IMR-90 (cell line): Measurements from ENCODE around the gene ADSS1. TPM values are rescaled to one million over a fixed set of nuclear protein-coding genes. Genes with fewer than 3 reads are reported as not detected.

Experiments used
- ATAC-seq: fragments of 200-7000 bp; cut with Tn5 transposase; 2 replicates; pipeline ENCODE4 v1.9.1; 2020; ENCODE audit warnings: low read depth, mild to moderate bottlenecking, moderate library complexity
- BruUV-seq: library from RNA; stranded (reverse); fragments of 400-500 nt; replicated peaks from 2 replicates; lab custom pipeline; 2021; lab: Mats Ljungman, UMichigan
- CTCF ChIA-PET: fragments of 300-600 bp; formaldehyde crosslinking; extraction: SDS; loops from one replicate; lab custom pipeline; 2021; ENCODE audit warnings: antibody characterized with exemption; lab: Yijun Ruan, JAX
- POLR2A ChIA-PET: fragments of 300-600 bp; sonication (Branson Sonifier 250); formaldehyde crosslinking; loops from one replicate; lab custom pipeline; 2022; ENCODE audit warnings: antibody characterized with exemption; ENCODE audit not compliant: unreplicated experiment; lab: Charles Lee
- DNase-seq: peaks from one replicate; pipeline ENCODE4 v3.0.0; 2013
- H2AFZ ChIP-seq: replicated peaks from 2 replicates; pipeline ENCODE3; 2013; ENCODE audit warnings: low read length, mild to moderate bottlenecking; ENCODE audit not compliant: poor library complexity
- H2AK5ac ChIP-seq: 2 replicates; pipeline ENCODE4 v1.6.1; 2013; ENCODE audit warnings: low read depth, low read length, inconsistent platforms
- H2AK9ac ChIP-seq: replicated peaks from 2 replicates; pipeline ENCODE3; 2013; ENCODE audit warnings: mild to moderate bottlenecking, low read depth, low read length, moderate library complexity; ENCODE audit not compliant: poor library complexity
- H2BK120ac ChIP-seq: 2 replicates; pipeline ENCODE4 v1.6.1; 2013; ENCODE audit warnings: low read depth, low read length, inconsistent platforms
- H2BK15ac ChIP-seq: 3 replicates; pipeline ENCODE4 v1.6.1; 2013; ENCODE audit warnings: low read depth, low read length, inconsistent platforms
- H2BK20ac ChIP-seq: 2 replicates; pipeline ENCODE4 v1.6.1; 2013; ENCODE audit warnings: low read depth, mild to moderate bottlenecking, inconsistent platforms, low read length, moderate library complexity
- H2BK5ac ChIP-seq: 2 replicates; pipeline ENCODE4 v1.6.1; 2013; ENCODE audit warnings: mild to moderate bottlenecking, low read depth, low read length, inconsistent platforms; ENCODE audit not compliant: poor library complexity, severe bottlenecking
- H3K14ac ChIP-seq: replicated peaks from 2 replicates; pipeline ENCODE4 v1.6.1; 2013; ENCODE audit warnings: low read depth, low read length, inconsistent platforms
- H3K18ac ChIP-seq: 2 replicates; pipeline ENCODE4 v1.6.1; 2013; ENCODE audit warnings: low read depth, low read length, control low read depth
- H3K23ac ChIP-seq: 2 replicates; pipeline ENCODE4 v1.6.1; 2013; ENCODE audit warnings: low read depth, low read length, inconsistent platforms
- H3K27ac ChIP-seq: 2 replicates; pipeline ENCODE4 v1.5.1; 2013; ENCODE audit warnings: mild to moderate bottlenecking, control low read depth, low read length; ENCODE audit not compliant: insufficient read depth
- H3K27me3 ChIP-seq: 2 replicates; pipeline ENCODE4 v1.6.1; 2013; ENCODE audit warnings: low read length; ENCODE audit not compliant: control insufficient read depth, insufficient read depth
- H3K36me3 ChIP-seq: 2 replicates; pipeline ENCODE4 v1.6.1; 2013; ENCODE audit warnings: low read length, mixed read lengths; ENCODE audit not compliant: control insufficient read depth, insufficient read depth
- H3K4ac ChIP-seq: 2 replicates; pipeline ENCODE4 v1.6.1; 2013; ENCODE audit warnings: low read depth, low read length, inconsistent platforms
- H3K4me1 ChIP-seq: 2 replicates; pipeline ENCODE4 v1.6.1; 2013; ENCODE audit warnings: low read length, mixed read lengths; ENCODE audit not compliant: control insufficient read depth, insufficient read depth
- H3K4me2 ChIP-seq: 2 replicates; pipeline ENCODE4 v1.6.1; 2013; ENCODE audit warnings: low read depth, mild to moderate bottlenecking, control low read depth, low read length, moderate library complexity
- H3K4me3 ChIP-seq: 2 replicates; pipeline ENCODE4 v1.5.1; 2013; ENCODE audit warnings: low read depth, mild to moderate bottlenecking, control low read depth, low read length, moderate library complexity; ENCODE audit not compliant: insufficient read depth
- H3K56ac ChIP-seq: 2 replicates; pipeline ENCODE4 v1.6.1; 2013; ENCODE audit warnings: low read length, inconsistent platforms; ENCODE audit not compliant: insufficient read depth; ENCODE audit errors: extremely low read depth
- H3K79me1 ChIP-seq, 2 experiments: 2 replicates each; pipeline ENCODE4 v1.6.1; 2013; ENCODE audit warnings: low read length in 2 of 2, inconsistent platforms in 1 of 2, low read depth in 1 of 2
- H3K9ac ChIP-seq: 2 replicates; pipeline ENCODE4 v1.6.1; 2013; ENCODE audit warnings: low read depth, low read length, control low read depth
- H3K9me1 ChIP-seq: 2 replicates; pipeline ENCODE4 v1.6.1; 2013; ENCODE audit warnings: low read length, inconsistent platforms; ENCODE audit not compliant: insufficient read depth
- H3K9me3 ChIP-seq: 2 replicates; pipeline ENCODE4 v1.6.1; 2013; ENCODE audit warnings: low read length; ENCODE audit not compliant: control insufficient read depth, insufficient read depth
- H4K20me1 ChIP-seq: 2 replicates; pipeline ENCODE4 v1.6.1; 2013; ENCODE audit warnings: low read length, inconsistent platforms; ENCODE audit not compliant: insufficient read depth
- H4K5ac ChIP-seq: 2 replicates; pipeline ENCODE4 v1.6.1; 2013; ENCODE audit warnings: mild to moderate bottlenecking, low read depth, low read length, control low read depth
- H4K8ac ChIP-seq, 2 experiments: 2 replicates each; pipeline ENCODE4 v1.6.1; 2013; ENCODE audit warnings: low read depth in 2 of 2, low read length in 2 of 2, control low read depth in 1 of 2, inconsistent platforms in 1 of 2
- H4K91ac ChIP-seq: 2 replicates; pipeline ENCODE4 v1.6.1; 2013; ENCODE audit warnings: low read depth, low read length, inconsistent platforms; ENCODE audit not compliant: insufficient read depth
- BHLHE40 ChIP-seq: fragments of 150-350 bp; IDR thresholded peaks from 2 replicates; pipeline ENCODE4 v1.6.1; 2016; ENCODE audit warnings: mild to moderate bottlenecking, low read depth, low read length
- ELK1 ChIP-seq: fragments of 150-350 bp; IDR thresholded peaks from 2 replicates; pipeline ENCODE4 v1.6.1; 2016; ENCODE audit warnings: low read depth, mild to moderate bottlenecking, low read length, moderate library complexity, borderline replicate concordance
- POLR2A ChIP-seq: IDR thresholded peaks from 2 replicates; pipeline ENCODE4 v1.6.1; 2012; ENCODE audit warnings: mild to moderate bottlenecking, low read depth, low read length
- RFX5 ChIP-seq: IDR thresholded peaks from 2 replicates; pipeline ENCODE4 v1.8.0; 2012; ENCODE audit warnings: low read depth, mild to moderate bottlenecking, low read length, moderate library complexity
- WGBS, 2 experiments: methylation state at CpG; one replicate each; pipeline versions ENCODE4 v1.1.5 to v1.1.7; 2013; ENCODE audit warnings: missing lambda C conversion rate in 2 of 2; ENCODE audit not compliant: insufficient read length in 1 of 2; ENCODE audit errors: extremely low coverage in 2 of 2; 5-methylcytosine and 5-hydroxymethylcytosine counted together
- dilution Hi-C: fragments of 300-500 bp; cut with HindIII; formaldehyde crosslinking; loops from one replicate; pipeline ENCODE4 v1.14.3; 2018; ENCODE audit warnings: low sequenced_read_pairs; ENCODE audit not compliant: unreplicated experiment
- in situ Hi-C: fragments of 300-500 bp; cut with MboI; formaldehyde crosslinking; loops from 3 replicates; pipeline ENCODE4 v1.14.3; 2019; ENCODE audit warnings: low sequenced_read_pairs, inconsistent platforms, mixed read lengths
- intact Hi-C: fragments of 100-400 bp; cut with micrococcal nuclease; formaldehyde crosslinking; loops from 2 replicates; pipeline ENCODE4 v1.10.0; 2022
- polyA plus RNA-seq, 3 experiments: library from polyadenylated mRNA; depleted of rRNA; stranded (reverse); fragments of >200 nt; gene quantifications; 2 replicates each; pipeline ENCODE4 v1.2.3, GENCODE V29; 2012; ENCODE audit warnings: low replicate concordance in 1 of 3
- total RNA-seq: library from RNA; depleted of rRNA; stranded (reverse); fragments of >200 nt; gene quantifications from 2 replicates; pipeline ENCODE4 v1.2.3, GENCODE V29; 2012

ADSS1 gene
- total and polyA plus RNA-seq, 2 of the 4 experiments (the other 2 are of a cell fraction), result 1.8 to 5.2 TPM

- dilution Hi-C loops, result no loop called here
- ATAC-seq, result no peak
- CTCF ChIA-PET, result no interaction called here
Observed at GRCh38 chr14:104734601-104734990, 10.6 kb downstream of the ADSS1 start.

More at GRCh38 chr14:104734601-104734990, 10.6 kb downstream of the ADSS1 start:
- Histone ChIP-seq H2AK9ac (no peak overlapping the region), H3K14ac (no peak overlapping the region), H3K4ac (no peak overlapping the region), H3K4me1 (peaks cover 15% of the 10 kb centered on the region), H3K18ac (no peak overlapping the region), H4K20me1 (no peaks in the 10 kb centered on the region), H3K36me3 (no peaks in the 10 kb centered on the region), H3K79me1 (no peaks in the 10 kb centered on the region), H3K9ac (no peak overlapping the region), H2AK5ac (0 out of 2 replicates have a peak overlapping the region, but pooled peaks have one; percentile 29), H4K91ac (no peak overlapping the region), H2AFZ (no peak overlapping the region), H3K56ac (no peak overlapping the region), H3K27ac (no peak overlapping the region), H2BK5ac (no peak overlapping the region), H3K9me3 (no peaks in the 10 kb centered on the region), H3K23ac (no peak overlapping the region), H3K27me3 (no peaks in the 10 kb centered on the region), H4K8ac (no peak overlapping the region), H2BK20ac (no peak overlapping the region), H2BK15ac (no peak overlapping the region), H3K4me3 (no peak overlapping the region), H4K5ac (no peak overlapping the region), H3K9me1 (peaks cover 5% of the 10 kb centered on the region; the same call in 1 of the 2 replicates), H2BK120ac (no peak overlapping the region), H3K4me2 (no peak overlapping the region)
- no peak for TF ChIP-seq RFX5
- TF ChIP-seq POLR2A, result no peak
- no peak for TF ChIP-seq BHLHE40
- no peak for TF ChIP-seq ELK1
- in situ Hi-C loops (no loop called here), intact Hi-C loops (no loop called here)
- WGBS, 2 experiments, result 92% methylated on average over 2 of the region's 9 CpGs; no CpG with 5 or more reads in 1 of the 2 experiments
- BruUV-seq, result no TSS peak
- POLR2A ChIA-PET, result no interaction called here
- no peak for DNase-seq
